ENCODE data around the gene MAGI2.

Gene MAGI2

GRCh38 chr7:78736548-78736947, 716.9 kb downstream of the MAGI2 start:
- Histone ChIP-seq H3K4me1 (ENCODE audit: control insufficient read depth in 5 of 5, insufficient read depth in 5 of 5, low read length in 5 of 5) (no peaks in the 10 kb centered on the region), H3K9ac (ENCODE audit: low read length in 5 of 5) (no peak overlapping the region), H3K27me3 (ENCODE audit: control insufficient read depth in 5 of 5, insufficient read depth in 4 of 5, low read length in 5 of 5) (no peaks in the 10 kb centered on the region), H3K4me3 (ENCODE audit: low read depth in 1 of 5, low read length in 5 of 5) (no peak overlapping the region), H3K9me3 (ENCODE audit: control insufficient read depth in 5 of 5, low read length in 5 of 5) (no peaks in the 10 kb centered on the region), H3K27ac (ENCODE audit: low read depth, low read length) (no peak overlapping the region), H3K36me3 (ENCODE audit: control insufficient read depth in 5 of 5, insufficient read depth in 5 of 5, low read length in 5 of 5) (no peaks in the 10 kb centered on the region)

- H3K36me3 ChIP-seq (ENCODE audit: control insufficient read depth in 5 of 5, insufficient read depth in 5 of 5, low read length in 5 of 5), result no peaks in the 10 kb centered on the region
- no peak overlapping the region for H3K4me3 ChIP-seq (ENCODE audit: low read depth in 1 of 5, low read length in 5 of 5)
- H3K9me3 ChIP-seq (ENCODE audit: control insufficient read depth in 5 of 5, low read length in 5 of 5), result no peaks in the 10 kb centered on the region
- no peaks in the 10 kb centered on the region for H3K4me1 ChIP-seq (ENCODE audit: control insufficient read depth in 5 of 5, insufficient read depth in 5 of 5, low read length in 5 of 5)
- no peaks in the 10 kb centered on the region for H3K27me3 ChIP-seq (ENCODE audit: control insufficient read depth in 5 of 5, insufficient read depth in 4 of 5, low read length in 5 of 5)
- H3K27ac ChIP-seq (ENCODE audit: low read depth, low read length), result no peak overlapping the region
- no peak overlapping the region for H3K9ac ChIP-seq (ENCODE audit: low read length in 5 of 5)
Measured at GRCh38 chr7:78734626-78735025, 718.8 kb downstream of the MAGI2 start.

GRCh38 chr7:78720066-78720465, 733.4 kb downstream of the MAGI2 start:
- no peaks in the 10 kb centered on the region for H3K27me3 ChIP-seq (ENCODE audit: control insufficient read depth in 5 of 5, insufficient read depth in 4 of 5, low read length in 5 of 5)
- no peaks in the 10 kb centered on the region for H3K4me1 ChIP-seq (ENCODE audit: control insufficient read depth in 5 of 5, insufficient read depth in 5 of 5, low read length in 5 of 5)
- H3K36me3 ChIP-seq (ENCODE audit: control insufficient read depth in 5 of 5, insufficient read depth in 5 of 5, low read length in 5 of 5), result no peaks in the 10 kb centered on the region
- no peak overlapping the region for H3K4me3 ChIP-seq (ENCODE audit: low read depth in 1 of 5, low read length in 5 of 5)
- no peaks in the 10 kb centered on the region for H3K9me3 ChIP-seq (ENCODE audit: control insufficient read depth in 5 of 5, low read length in 5 of 5)
- H3K27ac ChIP-seq (ENCODE audit: low read depth, low read length), result no peak overlapping the region
- no peak overlapping the region for H3K9ac ChIP-seq (ENCODE audit: low read length in 5 of 5)

GRCh38 chr7:78718212-78718611, 735.3 kb downstream of the MAGI2 start:
- Histone ChIP-seq H3K36me3 (ENCODE audit: control insufficient read depth in 5 of 5, insufficient read depth in 5 of 5, low read length in 5 of 5) (no peaks in the 10 kb centered on the region), H3K27ac (ENCODE audit: low read depth, low read length) (no peak overlapping the region), H3K9me3 (ENCODE audit: control insufficient read depth in 5 of 5, low read length in 5 of 5) (no peaks in the 10 kb centered on the region), H3K27me3 (ENCODE audit: control insufficient read depth in 5 of 5, insufficient read depth in 4 of 5, low read length in 5 of 5) (no peaks in the 10 kb centered on the region), H3K9ac (ENCODE audit: low read length in 5 of 5) (no peak overlapping the region), H3K4me1 (ENCODE audit: control insufficient read depth in 5 of 5, insufficient read depth in 5 of 5, low read length in 5 of 5) (no peaks in the 10 kb centered on the region), H3K4me3 (ENCODE audit: low read depth in 1 of 5, low read length in 5 of 5) (no peak overlapping the region)

GRCh38 chr7:78716876-78717275, 736.6 kb downstream of the MAGI2 start:
- Histone ChIP-seq H3K36me3 (ENCODE audit: control insufficient read depth in 5 of 5, insufficient read depth in 5 of 5, low read length in 5 of 5) (no peaks in the 10 kb centered on the region), H3K4me3 (ENCODE audit: low read depth in 1 of 5, low read length in 5 of 5) (no peak overlapping the region), H3K9me3 (ENCODE audit: control insufficient read depth in 5 of 5, low read length in 5 of 5) (no peaks in the 10 kb centered on the region), H3K4me1 (ENCODE audit: control insufficient read depth in 5 of 5, insufficient read depth in 5 of 5, low read length in 5 of 5) (no peaks in the 10 kb centered on the region), H3K27ac (ENCODE audit: low read depth, low read length) (no peak overlapping the region), H3K27me3 (ENCODE audit: control insufficient read depth in 5 of 5, insufficient read depth in 4 of 5, low read length in 5 of 5) (no peaks in the 10 kb centered on the region), H3K9ac (ENCODE audit: low read length in 5 of 5) (no peak overlapping the region)

- Histone ChIP-seq H3K9ac (ENCODE audit: low read length in 5 of 5) (no peak overlapping the region), H3K27me3 (ENCODE audit: control insufficient read depth in 5 of 5, insufficient read depth in 4 of 5, low read length in 5 of 5) (no peaks in the 10 kb centered on the region), H3K4me3 (ENCODE audit: low read depth in 1 of 5, low read length in 5 of 5) (no peak overlapping the region), H3K4me1 (ENCODE audit: control insufficient read depth in 5 of 5, insufficient read depth in 5 of 5, low read length in 5 of 5) (no peaks in the 10 kb centered on the region), H3K36me3 (ENCODE audit: control insufficient read depth in 5 of 5, insufficient read depth in 5 of 5, low read length in 5 of 5) (no peaks in the 10 kb centered on the region), H3K9me3 (ENCODE audit: control insufficient read depth in 5 of 5, low read length in 5 of 5) (no peaks in the 10 kb centered on the region), H3K27ac (ENCODE audit: low read depth, low read length) (no peak overlapping the region)
Measured at GRCh38 chr7:78714356-78714755, 739.1 kb downstream of the MAGI2 start.

GRCh38 chr7:78712111-78712510, 741.4 kb downstream of the MAGI2 start:
- Histone ChIP-seq H3K27ac (ENCODE audit: low read depth, low read length) (no peak overlapping the region), H3K9ac (ENCODE audit: low read length in 5 of 5) (no peak overlapping the region), H3K4me3 (ENCODE audit: low read depth in 1 of 5, low read length in 5 of 5) (no peak overlapping the region), H3K4me1 (ENCODE audit: control insufficient read depth in 5 of 5, insufficient read depth in 5 of 5, low read length in 5 of 5) (no peaks in the 10 kb centered on the region), H3K27me3 (ENCODE audit: control insufficient read depth in 5 of 5, insufficient read depth in 4 of 5, low read length in 5 of 5) (no peaks in the 10 kb centered on the region), H3K36me3 (ENCODE audit: control insufficient read depth in 5 of 5, insufficient read depth in 5 of 5, low read length in 5 of 5) (no peaks in the 10 kb centered on the region), H3K9me3 (ENCODE audit: control insufficient read depth in 5 of 5, low read length in 5 of 5) (no peaks in the 10 kb centered on the region)

- no peaks in the 10 kb centered on the region for H3K4me1 ChIP-seq (ENCODE audit: control insufficient read depth in 5 of 5, insufficient read depth in 5 of 5, low read length in 5 of 5)
Measured at GRCh38 chr7:78709658-78710057, 743.8 kb downstream of the MAGI2 start.

GRCh38 chr7:78704504-78704903, 749.0 kb downstream of the MAGI2 start:
- peaks cover 0 to 2% (median 0%) of the 10 kb centered on the region in 5 donors for H3K9me3 ChIP-seq (ENCODE audit: control insufficient read depth in 5 of 5, low read length in 5 of 5)
- no peak overlapping the region for H3K9ac ChIP-seq (ENCODE audit: low read length in 5 of 5)
- H3K36me3 ChIP-seq (ENCODE audit: control insufficient read depth in 5 of 5, insufficient read depth in 5 of 5, low read length in 5 of 5), result no peaks in the 10 kb centered on the region
- no peak overlapping the region for H3K4me3 ChIP-seq (ENCODE audit: low read depth in 1 of 5, low read length in 5 of 5)
- no peaks in the 10 kb centered on the region for H3K4me1 ChIP-seq (ENCODE audit: control insufficient read depth in 5 of 5, insufficient read depth in 5 of 5, low read length in 5 of 5)
- H3K27ac ChIP-seq (ENCODE audit: low read depth, low read length), result no peak overlapping the region
- H3K27me3 ChIP-seq (ENCODE audit: control insufficient read depth in 5 of 5, insufficient read depth in 4 of 5, low read length in 5 of 5), result no peaks in the 10 kb centered on the region

More at GRCh38 chr7:78709658-78710057, 743.8 kb downstream of the MAGI2 start:
- no peak overlapping the region for H3K9ac ChIP-seq (ENCODE audit: low read length in 5 of 5)
- no peak overlapping the region for H3K27ac ChIP-seq (ENCODE audit: low read depth, low read length)
- no peak overlapping the region for H3K4me3 ChIP-seq (ENCODE audit: low read depth in 1 of 5, low read length in 5 of 5)
- H3K36me3 ChIP-seq (ENCODE audit: control insufficient read depth in 5 of 5, insufficient read depth in 5 of 5, low read length in 5 of 5), result no peaks in the 10 kb centered on the region
- H3K27me3 ChIP-seq (ENCODE audit: control insufficient read depth in 5 of 5, insufficient read depth in 4 of 5, low read length in 5 of 5), result no peaks in the 10 kb centered on the region
- peaks cover 0 to 2% (median 0%) of the 10 kb centered on the region in 5 donors for H3K9me3 ChIP-seq (ENCODE audit: control insufficient read depth in 5 of 5, low read length in 5 of 5)

- Histone ChIP-seq H3K9ac (ENCODE audit: low read length in 5 of 5) (no peak overlapping the region), H3K4me1 (ENCODE audit: control insufficient read depth in 5 of 5, insufficient read depth in 5 of 5, low read length in 5 of 5) (no peaks in the 10 kb centered on the region), H3K9me3 (ENCODE audit: control insufficient read depth in 5 of 5, low read length in 5 of 5) (peaks cover 0 to 2% (median 0%) of the 10 kb centered on the region in 5 donors), H3K4me3 (ENCODE audit: low read depth in 1 of 5, low read length in 5 of 5) (no peak overlapping the region), H3K27me3 (ENCODE audit: control insufficient read depth in 5 of 5, insufficient read depth in 4 of 5, low read length in 5 of 5) (no peaks in the 10 kb centered on the region), H3K27ac (ENCODE audit: low read depth, low read length) (no peak overlapping the region), H3K36me3 (ENCODE audit: control insufficient read depth in 5 of 5, insufficient read depth in 5 of 5, low read length in 5 of 5) (no peaks in the 10 kb centered on the region)
Measured at GRCh38 chr7:78703391-78703790, 750.1 kb downstream of the MAGI2 start.

GRCh38 chr7:78702770-78703169, 750.7 kb downstream of the MAGI2 start:
- H3K4me1 ChIP-seq (ENCODE audit: control insufficient read depth in 5 of 5, insufficient read depth in 5 of 5, low read length in 5 of 5), result no peaks in the 10 kb centered on the region
- no peaks in the 10 kb centered on the region for H3K36me3 ChIP-seq (ENCODE audit: control insufficient read depth in 5 of 5, insufficient read depth in 5 of 5, low read length in 5 of 5)
- H3K27me3 ChIP-seq (ENCODE audit: control insufficient read depth in 5 of 5, insufficient read depth in 4 of 5, low read length in 5 of 5), result no peaks in the 10 kb centered on the region
- no peak overlapping the region for H3K9ac ChIP-seq (ENCODE audit: low read length in 5 of 5)
- H3K4me3 ChIP-seq (ENCODE audit: low read depth in 1 of 5, low read length in 5 of 5), result no peak overlapping the region
- no peak overlapping the region for H3K27ac ChIP-seq (ENCODE audit: low read depth, low read length)
- peaks cover 0 to 2% (median 0%) of the 10 kb centered on the region in 5 donors for H3K9me3 ChIP-seq (ENCODE audit: control insufficient read depth in 5 of 5, low read length in 5 of 5)

Data from subcutaneous abdominal adipose tissue (tissue), 5 donors.